GM21381 (cell line): Measurements from ENCODE around the gene PLD4.
"Not testable (repeated sequence)": the region's sequence is repeated elsewhere in the genome, so short reads cannot be mapped to it uniquely, and the experiment has no call there.

Source experiments
- ATAC-seq: cut with Tn5 transposase; IDR thresholded peaks from one replicate; pipeline ENCODE4 v1.9.1; 2021; ENCODE audit warnings: mild to moderate bottlenecking, moderate library complexity; ENCODE audit not compliant: unreplicated experiment

PLD4 gene

DNA sequence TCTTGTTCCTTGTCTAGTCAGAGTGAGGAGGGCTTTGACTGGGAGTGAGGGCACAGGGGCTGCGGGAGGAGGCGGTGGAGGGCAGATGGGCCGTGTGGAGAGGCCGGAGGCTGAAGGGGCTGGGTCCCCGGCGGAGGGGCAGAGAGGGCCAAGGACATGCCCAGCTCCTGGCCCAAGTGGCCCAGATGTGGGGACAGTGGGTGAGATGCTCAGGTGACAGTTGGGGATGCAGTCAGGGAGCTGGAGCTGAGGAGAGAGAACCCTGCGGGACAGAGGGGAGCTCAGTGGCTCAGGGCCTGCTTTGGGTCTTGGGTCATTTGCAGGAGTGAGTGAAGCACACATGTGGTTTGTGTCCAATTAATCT lies 26.5 kb upstream of the PLD4 start:
- ATAC-seq: no peak

DNA sequence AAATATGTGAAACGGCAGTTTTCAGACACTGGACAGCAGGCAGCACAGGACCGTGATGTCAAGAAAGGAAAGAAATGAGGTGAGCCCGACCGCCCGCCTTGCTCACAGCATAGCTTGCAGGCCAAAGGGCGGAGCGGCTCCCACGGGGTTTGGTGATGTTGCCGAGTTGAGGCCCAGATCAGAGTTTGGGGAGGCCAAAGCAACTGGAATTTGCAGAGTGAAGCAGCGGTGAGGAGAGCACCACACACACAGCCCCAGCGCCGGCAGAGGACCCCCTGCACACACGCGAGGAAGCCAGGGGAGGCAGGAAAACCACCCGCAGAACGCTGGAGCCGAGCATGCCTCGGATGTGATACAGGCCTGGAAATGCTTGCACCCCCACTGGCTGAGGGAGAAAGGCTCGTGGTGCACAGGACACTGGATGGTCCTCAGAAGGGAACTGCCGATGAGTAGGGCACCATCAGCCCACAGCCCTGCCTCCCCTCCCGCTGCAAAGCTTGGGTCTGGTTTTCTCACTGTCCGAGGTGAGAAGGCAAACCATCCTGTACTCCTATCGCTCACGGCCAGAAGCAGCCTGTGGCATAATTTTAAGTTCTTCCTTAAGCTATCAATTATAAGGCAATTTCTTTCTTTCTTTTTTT lies 25.7 kb upstream of the PLD4 start:
- no peak for ATAC-seq

GRCh38 chr14:104899781-104900180 lies 24.9 kb upstream of the PLD4 start:
- ATAC-seq: no peak

DNA sequence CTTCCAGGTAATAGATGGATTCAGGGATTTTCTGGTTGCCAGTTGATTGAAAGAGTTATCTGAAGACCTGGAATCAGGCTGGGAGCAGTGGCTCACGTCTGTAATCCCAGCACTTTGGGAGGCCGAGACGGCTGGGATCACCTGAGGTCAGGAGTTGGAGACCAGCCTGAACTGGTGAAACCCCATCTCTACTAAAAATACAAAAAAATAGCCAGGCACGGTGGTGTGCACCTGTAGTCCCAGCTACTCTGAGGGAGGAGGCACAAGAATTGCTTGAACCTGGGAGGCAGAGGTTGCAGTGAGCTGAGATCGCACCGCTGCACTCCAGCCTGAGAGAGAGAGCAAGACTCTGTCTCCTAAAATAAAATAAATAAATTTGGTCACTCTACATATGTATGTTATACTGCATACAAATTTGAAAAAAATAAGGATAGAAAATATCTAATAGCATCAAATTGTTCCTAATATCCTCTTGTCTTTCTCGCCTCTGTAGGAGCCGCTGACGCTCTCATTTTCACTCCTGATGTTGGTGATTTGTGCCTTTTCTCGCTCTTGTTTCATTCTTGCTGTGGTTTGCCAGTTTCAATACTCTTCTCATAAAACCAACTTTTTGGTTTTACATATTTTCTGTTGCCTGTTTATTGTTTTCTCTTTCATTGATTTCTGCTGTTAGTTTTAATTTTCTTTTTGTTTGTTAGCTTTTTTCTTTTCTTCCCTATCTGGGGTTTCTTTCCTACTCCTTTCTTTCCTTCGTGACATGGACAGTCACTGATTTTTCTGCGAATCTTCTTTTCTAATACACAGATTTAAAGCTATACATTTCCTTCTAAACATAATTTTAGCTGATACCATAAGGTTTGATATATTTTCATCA lies 23.8 kb upstream of the PLD4 start:
- ATAC-seq: no peak

DNA sequence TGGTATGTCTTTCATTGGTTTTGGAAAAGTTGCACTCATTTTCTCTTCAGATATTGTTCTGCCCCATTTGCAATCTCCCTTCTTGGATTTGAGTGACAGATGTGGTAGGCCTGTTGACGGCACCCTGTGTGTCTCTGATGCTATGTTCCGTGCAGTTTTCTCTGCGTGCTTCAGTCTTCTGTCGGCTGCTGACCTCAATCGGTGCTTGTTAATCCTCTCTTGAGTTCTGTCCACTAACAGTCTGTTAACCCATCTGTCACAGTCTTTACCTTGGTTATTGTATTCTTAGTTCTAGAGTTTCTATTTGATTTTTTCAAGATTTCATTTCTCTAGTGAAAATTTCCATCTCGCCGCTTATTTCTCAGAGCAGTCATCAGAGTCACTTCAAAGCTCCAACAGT lies 20.7 kb upstream of the PLD4 start:
- no peak for ATAC-seq

DNA sequence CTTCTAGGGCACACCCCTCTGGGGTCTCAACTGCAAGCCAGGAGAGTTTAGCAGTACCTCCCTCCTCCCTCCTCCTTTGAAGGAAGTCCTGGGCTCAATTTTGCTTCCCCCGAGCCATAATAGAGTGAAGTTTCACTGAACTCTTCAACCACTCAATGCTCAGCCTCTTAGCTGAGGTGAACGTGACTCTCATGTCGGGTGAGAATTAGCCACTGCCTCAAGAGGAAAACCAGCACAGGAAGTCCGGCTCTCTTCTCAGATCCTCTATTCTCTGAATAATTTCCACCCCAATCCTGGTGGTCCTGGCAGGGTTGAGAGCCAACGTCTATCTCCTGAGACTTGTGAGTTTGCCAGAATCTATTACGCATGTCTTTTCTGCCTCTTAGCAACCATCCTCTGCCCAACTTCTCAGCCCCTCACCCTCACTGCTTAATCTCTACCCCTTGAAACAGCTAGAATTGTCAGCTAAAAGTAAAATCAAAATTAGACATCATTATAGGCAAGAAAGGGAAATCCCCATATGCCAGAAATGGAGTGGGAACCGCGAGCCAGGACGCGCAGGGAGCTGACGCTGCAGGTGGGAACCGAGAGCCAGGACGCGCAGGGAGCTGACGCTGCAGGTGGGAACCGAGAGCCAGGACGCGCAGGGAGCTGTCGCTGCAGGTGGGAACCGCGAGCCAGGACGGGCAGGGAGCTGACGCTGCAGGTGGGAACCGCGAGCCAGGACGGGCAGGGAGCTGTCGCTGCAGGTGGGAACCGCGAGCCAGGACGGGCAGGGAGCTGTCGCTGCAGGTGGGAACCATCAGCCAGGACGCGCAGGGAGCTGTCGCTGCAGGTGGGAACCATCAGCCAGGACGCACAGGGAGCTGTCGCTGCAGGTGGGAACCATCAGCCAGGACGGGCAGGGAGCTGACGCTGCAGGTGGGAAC lies 19.8 kb upstream of the PLD4 start:
- not testable (repeated sequence) for ATAC-seq

- ATAC-seq: not testable (repeated sequence)
Measured at GRCh38 chr14:104905579-104905933, 19.1 kb upstream of the PLD4 start.

DNA sequence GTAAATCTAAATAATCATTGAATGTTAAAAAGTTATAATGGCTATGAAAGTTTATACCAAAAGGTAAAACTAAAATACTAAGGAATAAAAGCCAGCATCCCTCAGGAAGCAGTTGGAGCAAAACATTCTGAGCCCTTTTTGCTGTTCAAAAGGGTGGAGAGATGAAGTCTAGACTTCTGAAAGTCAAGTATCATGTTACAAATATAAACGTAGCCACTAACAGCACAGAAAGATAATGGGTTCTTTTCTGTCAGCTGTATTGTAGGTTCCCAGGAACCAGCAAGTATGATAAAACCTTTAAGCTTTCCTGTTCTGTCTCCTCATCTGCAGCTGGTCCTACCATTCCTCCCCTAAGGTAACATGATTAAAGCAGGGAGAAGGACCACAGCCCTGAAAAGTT lies 16.4 kb upstream of the PLD4 start:
- ATAC-seq: no peak

GRCh38 chr14:104912053-104912452 lies 12.6 kb upstream of the PLD4 start:
- no peak for ATAC-seq

DNA sequence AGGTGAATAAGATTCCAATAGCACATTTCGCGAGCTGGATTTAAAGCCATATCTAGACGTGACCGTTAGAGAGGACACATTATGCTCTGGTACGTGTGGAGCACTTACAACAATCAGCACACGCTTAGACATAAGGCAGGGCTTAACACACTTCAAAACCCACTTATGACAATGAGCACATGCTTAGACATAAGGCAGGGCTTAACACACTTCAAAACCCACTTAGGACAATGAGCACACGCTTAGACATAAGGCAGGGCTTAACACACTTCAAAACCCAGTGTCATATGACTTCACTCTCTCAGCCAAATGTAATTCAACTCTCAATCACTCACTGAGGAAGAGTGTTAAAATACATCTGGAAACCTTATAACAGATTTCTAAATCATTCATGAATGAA lies 11.2 kb upstream of the PLD4 start:
- no peak for ATAC-seq

DNA sequence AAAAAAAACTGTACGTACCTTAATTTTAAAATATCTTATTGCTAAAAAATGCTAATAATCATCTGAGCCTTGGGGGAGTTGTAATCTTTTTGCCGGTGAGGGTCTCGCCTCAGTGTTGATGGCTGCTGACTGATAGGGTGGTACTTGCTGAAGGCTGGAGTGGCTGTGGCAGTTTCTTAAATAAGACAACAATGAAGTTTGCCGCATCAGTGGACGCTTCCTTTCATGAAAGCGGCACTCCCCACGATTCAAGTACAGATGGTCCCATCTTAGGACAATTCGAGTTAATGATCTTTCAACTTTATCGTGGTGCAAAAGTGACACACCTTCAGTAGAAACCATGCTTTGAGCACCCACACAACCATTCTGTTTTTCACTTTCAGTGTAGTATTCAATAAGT lies 7.6 kb upstream of the PLD4 start:
- no peak for ATAC-seq

DNA sequence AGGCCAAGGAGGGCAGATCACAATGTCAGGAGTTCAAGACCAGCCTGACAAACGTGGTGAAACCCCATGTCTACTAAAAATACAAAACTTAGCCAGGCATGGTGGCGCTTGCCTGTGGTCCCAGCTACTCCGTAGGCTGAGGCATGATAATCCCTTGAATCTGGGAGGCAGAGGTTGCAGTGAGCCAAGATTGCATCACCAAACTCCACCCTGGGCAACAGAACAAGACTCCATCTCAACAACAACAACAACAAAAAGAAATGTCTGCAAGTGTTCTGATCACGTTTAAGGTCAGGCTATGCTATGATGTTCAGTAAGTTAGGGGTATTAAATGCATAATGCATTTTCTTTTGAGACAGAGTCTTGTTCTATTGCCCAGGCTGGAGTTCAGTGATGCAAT lies 6.7 kb upstream of the PLD4 start:
- no peak for ATAC-seq

DNA sequence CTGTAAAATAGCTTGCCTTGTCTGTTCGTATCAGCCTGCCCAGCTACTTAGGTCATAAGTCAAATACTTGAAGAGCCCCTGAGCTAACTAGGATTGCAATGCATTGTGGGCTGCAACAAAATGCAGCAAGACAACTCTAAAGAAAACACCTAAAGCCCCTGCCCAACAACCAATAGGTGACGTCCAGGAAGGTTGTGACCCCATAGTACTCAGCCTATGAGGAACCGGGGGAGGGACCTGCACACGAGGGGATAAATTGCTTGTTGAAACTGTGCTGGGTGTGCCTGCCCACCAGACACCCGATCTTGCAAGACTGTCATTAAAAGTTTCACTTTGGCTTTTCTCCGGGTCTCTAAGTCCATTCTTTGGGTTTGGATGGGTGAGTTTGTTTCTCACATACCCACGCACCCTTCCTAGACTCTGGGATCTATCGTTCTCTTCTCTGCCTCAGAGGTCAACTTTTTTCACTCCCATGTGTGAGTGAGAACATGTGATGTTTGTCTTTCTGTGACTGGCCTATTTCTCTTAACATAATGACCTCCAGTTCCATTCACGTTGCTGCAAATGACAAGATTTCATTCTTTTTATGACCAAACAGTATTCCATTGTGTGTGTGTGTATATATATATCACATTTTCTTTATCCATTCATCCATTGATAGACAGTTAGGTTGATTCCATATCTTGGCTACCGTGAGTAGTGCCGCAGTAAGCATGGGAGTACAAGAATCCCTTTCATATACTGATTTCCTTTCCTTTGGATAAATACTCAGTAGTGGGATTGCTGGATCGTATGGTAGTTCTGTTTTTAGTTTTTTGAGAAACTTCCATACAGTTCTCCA lies 5.3 kb upstream of the PLD4 start:
- ATAC-seq: not testable (repeated sequence)

DNA sequence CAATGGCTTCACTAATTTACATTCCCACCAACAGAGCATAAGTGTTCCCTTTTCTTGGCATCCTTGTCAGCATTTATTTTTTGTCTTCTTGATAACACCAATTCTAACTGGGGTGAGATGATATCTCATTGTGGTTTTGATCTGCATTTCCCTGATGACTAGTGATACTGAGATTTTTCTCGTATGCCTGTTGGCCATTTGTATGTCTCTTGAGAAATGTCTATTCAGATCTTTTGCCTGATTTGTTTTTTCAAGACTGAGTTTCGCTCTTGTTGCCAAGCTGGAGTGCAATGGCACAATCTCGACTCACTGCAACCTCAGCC lies 4.7 kb upstream of the PLD4 start:
- ATAC-seq: no peak

DNA sequence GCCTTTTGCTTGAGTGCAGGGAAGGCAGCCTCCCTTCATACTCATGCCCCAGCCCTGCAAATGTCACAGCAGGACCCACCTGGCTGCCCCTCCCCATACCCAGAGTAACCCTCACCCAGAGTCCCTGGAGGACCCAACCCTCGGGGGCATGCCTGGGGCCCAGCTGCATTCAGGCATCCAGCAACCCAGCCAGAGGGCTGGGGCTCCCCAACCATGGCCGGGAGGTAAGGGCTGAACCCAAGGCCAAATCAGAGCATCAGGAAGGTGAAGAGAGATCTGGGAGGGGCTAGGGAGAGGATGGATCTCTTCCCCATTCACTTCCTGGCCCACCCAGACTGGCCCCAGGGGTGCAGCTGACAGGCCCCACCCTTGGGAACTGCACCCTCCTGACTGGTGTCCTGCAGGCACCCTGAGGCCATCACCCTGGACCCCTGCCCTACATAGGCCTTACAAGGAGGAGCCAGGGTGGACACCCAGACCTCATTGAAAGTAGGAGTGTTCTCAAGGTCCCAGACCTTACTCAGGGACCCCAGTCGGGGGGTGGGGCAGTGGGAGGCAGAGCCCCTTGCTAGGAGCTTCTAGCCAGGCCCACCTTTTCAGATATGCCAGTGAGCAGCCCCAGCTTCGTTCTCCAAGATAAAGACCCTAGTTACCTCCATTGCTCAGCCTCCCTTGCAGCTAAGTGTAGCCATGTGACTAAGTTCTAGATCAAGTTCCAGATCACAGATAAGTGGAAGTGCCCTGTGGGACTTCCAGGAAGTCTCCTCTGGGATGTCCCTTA lies 849 bp upstream of the PLD4 start:
- ATAC-seq: no peak

DNA sequence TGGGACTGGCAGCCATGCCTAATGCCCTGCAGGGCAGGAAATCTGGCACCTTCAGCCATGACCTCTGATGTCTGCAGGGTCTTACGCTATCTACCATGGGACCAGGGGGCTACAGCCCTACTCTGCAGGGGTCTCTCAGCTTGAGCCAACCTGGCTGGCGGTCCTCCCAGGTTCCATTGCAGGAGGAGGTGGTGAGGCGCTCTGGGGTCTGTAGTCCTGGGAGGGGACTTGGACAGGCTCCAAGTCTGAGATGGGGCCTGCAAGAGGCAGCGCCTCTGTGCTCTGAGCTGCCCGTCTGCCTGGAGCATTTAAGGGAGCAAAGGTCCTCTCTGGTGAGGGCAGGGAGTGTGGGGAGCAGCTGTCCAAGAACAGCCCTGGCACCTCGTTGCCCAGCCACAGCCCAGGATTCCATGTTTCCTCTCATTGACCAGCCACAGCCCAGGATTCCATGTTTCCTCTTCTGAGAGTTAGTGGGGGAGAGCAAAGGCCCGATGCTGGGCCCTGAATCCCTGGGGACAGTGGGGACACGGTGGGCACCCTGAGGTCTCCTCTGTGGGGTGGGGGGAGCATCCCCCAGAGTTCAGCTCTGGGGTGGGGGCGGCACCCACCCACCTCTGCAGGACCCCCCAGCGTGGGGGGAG lies 655 bp downstream of the PLD4 start:
- no peak for ATAC-seq

- ATAC-seq: no peak
Measured at GRCh38 chr14:104925855-104926609, 1.4 kb downstream of the PLD4 start.

GRCh38 chr14:104926619-104927431 lies 2.1 kb downstream of the PLD4 start:
- ATAC-seq: peak; percentile 82
